Lung (tissue), 12 donors: Measurements from ENCODE around the gene NDE1. TPM values are rescaled to one million over a fixed set of nuclear protein-coding genes. Genes with fewer than 3 reads are reported as not detected.

Experiments
- ATAC-seq: fragments of 200-7000 bp; cut with Tn5 transposase; one replicate; pipeline ENCODE4 v1.9.1; 2020; ENCODE audit warnings: moderate number of reproducible peaks; ENCODE audit not compliant: insufficient read depth, low FRiP score
- DNase-seq, 3 donors: peaks; one replicate each; pipeline ENCODE4 v3.0.0-alpha.2; 2013 to 2017
- H3K27ac ChIP-seq, 2 donors: one replicate each; pipeline ENCODE4 v1.5.1; 2013; ENCODE audit warnings: mild to moderate bottlenecking in 2 of 2, moderate library complexity in 2 of 2, control low read depth in 1 of 2, inconsistent platforms in 1 of 2, low read depth in 1 of 2, low read length in 1 of 2
- H3K27me3 ChIP-seq, 3 donors: one replicate each; pipeline ENCODE4 v1.5.1; 2013; ENCODE audit warnings: low read length in 2 of 3; ENCODE audit not compliant: control insufficient read depth in 3 of 3, insufficient read depth in 3 of 3
- H3K36me3 ChIP-seq, 4 donors: one replicate each; pipeline ENCODE4 v1.5.1; 2013; ENCODE audit warnings: low read length in 4 of 4, mild to moderate bottlenecking in 1 of 4, moderate library complexity in 1 of 4; ENCODE audit not compliant: control insufficient read depth in 4 of 4, insufficient read depth in 4 of 4
- H3K4me1 ChIP-seq, 5 donors: one replicate each; pipeline ENCODE4 v1.5.1; 2013; ENCODE audit warnings: low read length in 5 of 5, mild to moderate bottlenecking in 2 of 5, moderate library complexity in 1 of 5; ENCODE audit not compliant: control insufficient read depth in 5 of 5, insufficient read depth in 5 of 5
- H3K4me3 ChIP-seq: one replicate; pipeline ENCODE4 v1.5.1; 2013; ENCODE audit warnings: mild to moderate bottlenecking, control low read depth, moderate library complexity
- H3K9ac ChIP-seq, 2 donors: one replicate each; pipeline ENCODE4 v1.5.1; 2013; ENCODE audit warnings: low read length in 2 of 2, control low read depth in 1 of 2; ENCODE audit not compliant: insufficient read depth in 1 of 2
- H3K9me3 ChIP-seq, 4 donors: one replicate each; pipeline ENCODE4 v1.5.1; 2013; ENCODE audit warnings: low read length in 3 of 4, mild to moderate bottlenecking in 1 of 4, moderate library complexity in 1 of 4; ENCODE audit not compliant: control insufficient read depth in 4 of 4, insufficient read depth in 3 of 4
- CTCF ChIP-seq: IDR thresholded peaks from 2 replicates; pipeline ENCODE4 v1.5.1; 2012; ENCODE audit warnings: mild to moderate bottlenecking; ENCODE audit errors: control extremely low read depth, extremely low read depth
- WGBS, 2 donors: extraction: QIAGEN DNeasy Blood & Tissue Kit; methylation state at CpG; one replicate each; pipeline ENCODE4 v1.1.7; 2013; 5-methylcytosine and 5-hydroxymethylcytosine counted together
- polyA plus RNA-seq, 2 donors: library from polyadenylated mRNA; stranded (reverse); fragments of 200-250 nt; gene quantifications; one replicate each; pipeline ENCODE4 v1.2.1, GENCODE V29; 2013
- total RNA-seq, 2 donors: library from RNA; depleted of rRNA in 1 of 2; stranded (reverse); fragments of >200 nt in 1 of 2; gene quantifications; one replicate each; pipeline ENCODE4 v1.2.1, GENCODE V29; 2014 to 2021
- donor health status: control.
- donor health status: control.
- donor health status: Bipolar disorder and iron deficiency.
- donor health status: healthy.
- donor health status: DM: yes; HTN: yes; CAD: no.

NDE1 gene
- total and polyA plus RNA-seq, 4 donors, result 7.4 to 46.8 (median 22.5) TPM

- no peak overlapping the region for H3K27ac ChIP-seq
- 93 to 94% methylated on average over 4 of the region's 4 CpGs for WGBS, 2 donors
- DNase-seq, result no peak
- peaks cover 0 to 3% (median 1%) of the 10 kb centered on the region in 4 donors for H3K9me3 ChIP-seq
- H3K9ac ChIP-seq, result no peak overlapping the region
- H3K36me3 ChIP-seq, result no peaks in the 10 kb centered on the region
- ATAC-seq, result no peak
- H3K4me1 ChIP-seq, result no peaks in the 10 kb centered on the region
- no peak overlapping the region for H3K4me3 ChIP-seq
- no peaks in the 10 kb centered on the region for H3K27me3 ChIP-seq
- no peak for TF ChIP-seq CTCF
These were observed 109.0 kb downstream of the NDE1 start for GRCh38 chr16:15759070-15759469.

- no peak for ATAC-seq
These were observed 110.1 kb downstream of the NDE1 start for GRCh38 chr16:15760129-15760528.

GRCh38 chr16:15764112-15764511, 114.1 kb downstream of the NDE1 start:
- Histone ChIP-seq H3K9ac (no peak overlapping the region), H3K36me3 (no peaks in the 10 kb centered on the region), H3K9me3 (no peaks in the 10 kb centered on the region), H3K27ac (no peak overlapping the region), H3K4me3 (no peak overlapping the region), H3K27me3 (no peaks in the 10 kb centered on the region), H3K4me1 (peaks cover 0 to 4% (median 0%) of the 10 kb centered on the region in 5 donors)
- DNase-seq (no peak), ATAC-seq (no peak)
- no peak for TF ChIP-seq CTCF
- WGBS, 2 donors, result 70 to 93% methylated on average over 2 of the region's 2 CpGs

More at GRCh38 chr16:15760129-15760528, 110.1 kb downstream of the NDE1 start:
- 91 to 94% methylated on average over 1 of the region's 1 CpG for WGBS, 2 donors
- no peak overlapping the region for H3K9ac ChIP-seq
- H3K4me3 ChIP-seq, result no peak overlapping the region
- no peaks in the 10 kb centered on the region for H3K4me1 ChIP-seq
- H3K36me3 ChIP-seq, result no peaks in the 10 kb centered on the region
- no peak for TF ChIP-seq CTCF
- no peak for DNase-seq
- H3K9me3 ChIP-seq, result peaks cover 0 to 3% (median 0%) of the 10 kb centered on the region in 4 donors
- H3K27me3 ChIP-seq, result no peaks in the 10 kb centered on the region
- no peak overlapping the region for H3K27ac ChIP-seq

- Histone ChIP-seq H3K9me3 (no peaks in the 10 kb centered on the region), H3K9ac (peak overlapping the region in 1 of 2 donors; percentile 23), H3K27me3 (no peaks in the 10 kb centered on the region), H3K4me1 (peaks cover 0 to 4% (median 0%) of the 10 kb centered on the region in 5 donors), H3K36me3 (no peaks in the 10 kb centered on the region), H3K27ac (no peak overlapping the region), H3K4me3 (no peak overlapping the region)
- ATAC-seq (no peak), DNase-seq (no peak)
- TF ChIP-seq CTCF, result no peak
- WGBS, 2 donors, result 81 to 90% methylated on average over 4 of the region's 4 CpGs
These were observed 115.1 kb downstream of the NDE1 start for GRCh38 chr16:15765116-15765515.
